Liver (tissue), 9 donors: ENCODE measurements around the gene DIP2C. TPM values are rescaled to one million over a fixed set of nuclear protein-coding genes. Genes with fewer than 3 reads are reported as not detected.

Experiments used
- DNase-seq: peaks from one replicate; pipeline ENCODE4 v3.0.0-alpha.2; 2017; ENCODE audit warnings: low spot score
- H3K27ac ChIP-seq, 2 donors: one replicate each; pipeline ENCODE4 v1.7.0; 2013; ENCODE audit warnings: inconsistent platforms in 2 of 2, low read length in 2 of 2, control low read depth in 1 of 2, low read depth in 1 of 2, mild to moderate bottlenecking in 1 of 2
- H3K27me3 ChIP-seq, 4 donors: one replicate each; pipeline versions ENCODE4 v1.6.1 to v1.7.0; 2013; ENCODE audit warnings: low read length in 3 of 4, inconsistent platforms in 1 of 4, mild to moderate bottlenecking in 1 of 4, moderate library complexity in 1 of 4; ENCODE audit not compliant: control insufficient read depth in 4 of 4, insufficient read depth in 4 of 4
- H3K36me3 ChIP-seq, 4 donors: one replicate each; pipeline versions ENCODE4 v1.6.1 to v1.7.0; 2013; ENCODE audit warnings: low read length in 3 of 4, mild to moderate bottlenecking in 3 of 4, low read depth in 1 of 4, moderate library complexity in 1 of 4; ENCODE audit not compliant: control insufficient read depth in 4 of 4, insufficient read depth in 3 of 4
- H3K4me1 ChIP-seq, 4 donors: one replicate each; pipeline versions ENCODE4 v1.6.1 to v1.7.0; 2013; ENCODE audit warnings: low read length in 3 of 4, mild to moderate bottlenecking in 3 of 4, moderate library complexity in 1 of 4; ENCODE audit not compliant: control insufficient read depth in 4 of 4, insufficient read depth in 4 of 4
- H3K4me3 ChIP-seq, 3 donors: one replicate each; pipeline versions ENCODE4 v1.6.1 to v1.7.0; 2013; ENCODE audit warnings: low read length in 3 of 3, control low read depth in 1 of 3, low read depth in 1 of 3, mild to moderate bottlenecking in 1 of 3
- H3K9ac ChIP-seq, 2 donors: one replicate each; pipeline ENCODE4 v1.7.0; 2013; ENCODE audit warnings: low read length in 2 of 2, mild to moderate bottlenecking in 2 of 2, moderate library complexity in 2 of 2, control low read depth in 1 of 2, low read depth in 1 of 2
- H3K9me3 ChIP-seq, 4 donors: one replicate each; pipeline versions ENCODE4 v1.6.1 to v1.7.0; 2013; ENCODE audit warnings: low read length in 3 of 4; ENCODE audit not compliant: control insufficient read depth in 4 of 4
- EGR1 ChIP-seq, 2 donors: IDR thresholded peaks; 2 replicates each; pipeline ENCODE4 v1.6.1; 2016 to 2018; ENCODE audit warnings: antibody characterized with exemption in 2 of 2, low read depth in 2 of 2
- FOXA1 ChIP-seq: IDR thresholded peaks from 2 replicates; pipeline ENCODE4 v1.6.1; 2016; ENCODE audit warnings: antibody characterized with exemption
- FOXA2 ChIP-seq: IDR thresholded peaks from 2 replicates; pipeline ENCODE4 v1.6.1; 2016; ENCODE audit warnings: antibody characterized with exemption
- GABPA ChIP-seq, 2 donors: IDR thresholded peaks in 1 of 2; conservative IDR thresholded peaks in 1 of 2; 2 replicates each; pipeline ENCODE4 v1.6.1; 2016; ENCODE audit warnings: antibody characterized with exemption in 2 of 2, mild to moderate bottlenecking in 1 of 2, moderate library complexity in 1 of 2
- HNF4A ChIP-seq, 2 donors: conservative IDR thresholded peaks; 2 replicates each; pipeline ENCODE4 v1.6.1; 2016; ENCODE audit warnings: antibody characterized with exemption in 2 of 2, mild to moderate bottlenecking in 2 of 2
- HNF4G ChIP-seq: IDR thresholded peaks from 2 replicates; pipeline ENCODE4 v1.6.1; 2016; ENCODE audit warnings: antibody characterized with exemption
- JUND ChIP-seq, 2 donors: IDR thresholded peaks; 2 replicates each; pipeline ENCODE4 v1.6.1; 2016; ENCODE audit warnings: antibody characterized with exemption in 2 of 2
- NR2F2 ChIP-seq: IDR thresholded peaks from 2 replicates; pipeline ENCODE4 v1.6.1; 2016; ENCODE audit warnings: antibody characterized with exemption
- RAD21 ChIP-seq, 2 donors: IDR thresholded peaks; 2 replicates each; pipeline ENCODE4 v1.6.1; 2016; ENCODE audit warnings: antibody characterized with exemption in 2 of 2, mild to moderate bottlenecking in 2 of 2
- RXRA ChIP-seq, 2 donors: IDR thresholded peaks; 2 replicates each; pipeline ENCODE4 v1.6.1; 2017 to 2018; ENCODE audit warnings: antibody characterized with exemption in 2 of 2, mild to moderate bottlenecking in 1 of 2
- SP1 ChIP-seq: IDR thresholded peaks from 2 replicates; pipeline ENCODE4 v1.6.1; 2018; ENCODE audit warnings: antibody characterized with exemption, mild to moderate bottlenecking
- TAF1 ChIP-seq: conservative IDR thresholded peaks from 2 replicates; pipeline ENCODE4 v1.6.1; 2016; ENCODE audit warnings: antibody characterized with exemption, mild to moderate bottlenecking
- YY1 ChIP-seq: IDR thresholded peaks from 2 replicates; pipeline ENCODE4 v1.6.1; 2016; ENCODE audit warnings: antibody characterized with exemption, mild to moderate bottlenecking
- WGBS: extraction: QIAGEN DNeasy Blood & Tissue Kit; methylation state at CpG from one replicate; pipeline ENCODE4 v1.1.7; 2013; 5-methylcytosine and 5-hydroxymethylcytosine counted together
- polyA plus RNA-seq, 2 donors: library from polyadenylated mRNA; stranded (reverse) in 1 of 2; unstranded in 1 of 2; fragments of 200-250 nt in 1 of 2; fragments of >200 nt in 1 of 2; fragmentation: Nextera tagmentation in 1 of 2; extraction: Ambion mirVana in 1 of 2; gene quantifications; one replicate each; pipeline versions ENCODE4 v1.2.1 to v1.2.3, GENCODE V29; 2013 to 2015
- total RNA-seq, 2 donors: library from RNA; depleted of rRNA; stranded (reverse); fragments of >200 nt; gene quantifications; one replicate each; pipeline ENCODE4 v1.2.3, GENCODE V29; 2014
- TF ChIP-seq, protein P1 (sequence below): IDR thresholded peaks from 2 replicates; pipeline ENCODE4 v1.6.1; 2016; ENCODE audit warnings: antibody characterized with exemption, mild to moderate bottlenecking
- TF ChIP-seq, protein P2 (sequence below): fragments of 150-350 bp; IDR thresholded peaks from 2 replicates; pipeline ENCODE4 v1.5.1; 2017; ENCODE audit warnings: improper control_type of control experiment, low read depth, low read length; ENCODE audit not compliant: missing input control
- TF ChIP-seq, protein P3 (sequence below): IDR thresholded peaks from 2 replicates; pipeline ENCODE4 v1.6.1; 2016; ENCODE audit warnings: antibody characterized with exemption
- TF ChIP-seq, protein P4 (sequence below): IDR thresholded peaks from 2 replicates; pipeline ENCODE4 v1.6.1; 2016; ENCODE audit warnings: antibody characterized with exemption
- TF ChIP-seq, protein P5 (sequence below): IDR thresholded peaks from 2 replicates; pipeline ENCODE4 v1.6.1; 2016; ENCODE audit warnings: antibody characterized with exemption
- donor health status: healthy.
- donor health status: healthy.
- donor health status: healthy.
- donor health status: healthy.
- donor health status: healthy.

DIP2C gene
- total and polyA plus RNA-seq, 4 donors, result 4.2 to 12.2 (median 5.7) TPM

DNA sequence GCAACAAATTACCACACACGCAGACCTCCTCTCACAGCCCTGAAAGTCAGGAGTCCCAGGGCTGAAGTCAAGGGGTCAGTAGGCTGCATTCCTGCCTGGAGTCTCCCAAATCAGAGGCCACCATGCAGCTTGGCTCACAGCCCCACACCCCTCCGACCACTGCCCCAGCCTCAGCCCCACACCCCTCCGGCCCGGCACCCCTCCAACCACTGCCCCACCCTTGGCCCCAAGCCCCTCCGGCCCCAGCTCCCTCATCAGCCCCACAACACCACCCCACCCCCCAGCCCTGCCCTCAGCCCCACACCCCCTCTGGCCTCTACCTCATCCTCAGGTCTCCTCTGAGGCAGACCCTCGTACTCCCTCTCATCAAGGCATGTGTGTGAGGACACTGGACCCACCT is 85.7 kb downstream of the DIP2C start:
- Histone ChIP-seq H3K36me3 (no peaks in the 10 kb centered on the region), H3K4me1 (peaks cover 2 to 17% (median 13%) of the 10 kb centered on the region in 4 donors), H3K9me3 (no peaks in the 10 kb centered on the region), H3K9ac (no peak overlapping the region), H3K27ac (no peak overlapping the region), H3K4me3 (no peak overlapping the region), H3K27me3 (no peaks in the 10 kb centered on the region)
- no peak for DNase-seq
- TF ChIP-seq YY1 (no peak), SP1 (no peak), JUND (IDR thresholded peaks at IDR 0.05) (no peak), NR2F2 (no peak), HNF4A (conservative IDR thresholded peaks at IDR 0.05) (no peak), FOXA2 (no peak), GABPA (IDR thresholded peaks at IDR 0.05 in 1 of 2, conservative IDR thresholded peaks at IDR 0.05 in 1 of 2) (no peak), FOXA1 (no peak), EGR1 (IDR thresholded peaks at IDR 0.05; ENCODE audit: low read depth in 2 of 2) (no peak), RAD21 (IDR thresholded peaks at IDR 0.05) (no peak), TAF1 (no peak), RXRA (IDR thresholded peaks at IDR 0.05) (no peak), HNF4G (no peak)
- TF ChIP-seq, protein P1, sequence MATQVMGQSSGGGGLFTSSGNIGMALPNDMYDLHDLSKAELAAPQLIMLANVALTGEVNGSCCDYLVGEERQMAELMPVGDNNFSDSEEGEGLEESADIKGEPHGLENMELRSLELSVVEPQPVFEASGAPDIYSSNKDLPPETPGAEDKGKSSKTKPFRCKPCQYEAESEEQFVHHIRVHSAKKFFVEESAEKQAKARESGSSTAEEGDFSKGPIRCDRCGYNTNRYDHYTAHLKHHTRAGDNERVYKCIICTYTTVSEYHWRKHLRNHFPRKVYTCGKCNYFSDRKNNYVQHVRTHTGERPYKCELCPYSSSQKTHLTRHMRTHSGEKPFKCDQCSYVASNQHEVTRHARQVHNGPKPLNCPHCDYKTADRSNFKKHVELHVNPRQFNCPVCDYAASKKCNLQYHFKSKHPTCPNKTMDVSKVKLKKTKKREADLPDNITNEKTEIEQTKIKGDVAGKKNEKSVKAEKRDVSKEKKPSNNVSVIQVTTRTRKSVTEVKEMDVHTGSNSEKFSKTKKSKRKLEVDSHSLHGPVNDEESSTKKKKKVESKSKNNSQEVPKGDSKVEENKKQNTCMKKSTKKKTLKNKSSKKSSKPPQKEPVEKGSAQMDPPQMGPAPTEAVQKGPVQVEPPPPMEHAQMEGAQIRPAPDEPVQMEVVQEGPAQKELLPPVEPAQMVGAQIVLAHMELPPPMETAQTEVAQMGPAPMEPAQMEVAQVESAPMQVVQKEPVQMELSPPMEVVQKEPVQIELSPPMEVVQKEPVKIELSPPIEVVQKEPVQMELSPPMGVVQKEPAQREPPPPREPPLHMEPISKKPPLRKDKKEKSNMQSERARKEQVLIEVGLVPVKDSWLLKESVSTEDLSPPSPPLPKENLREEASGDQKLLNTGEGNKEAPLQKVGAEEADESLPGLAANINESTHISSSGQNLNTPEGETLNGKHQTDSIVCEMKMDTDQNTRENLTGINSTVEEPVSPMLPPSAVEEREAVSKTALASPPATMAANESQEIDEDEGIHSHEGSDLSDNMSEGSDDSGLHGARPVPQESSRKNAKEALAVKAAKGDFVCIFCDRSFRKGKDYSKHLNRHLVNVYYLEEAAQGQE, result no peak
- TF ChIP-seq, protein P2, sequence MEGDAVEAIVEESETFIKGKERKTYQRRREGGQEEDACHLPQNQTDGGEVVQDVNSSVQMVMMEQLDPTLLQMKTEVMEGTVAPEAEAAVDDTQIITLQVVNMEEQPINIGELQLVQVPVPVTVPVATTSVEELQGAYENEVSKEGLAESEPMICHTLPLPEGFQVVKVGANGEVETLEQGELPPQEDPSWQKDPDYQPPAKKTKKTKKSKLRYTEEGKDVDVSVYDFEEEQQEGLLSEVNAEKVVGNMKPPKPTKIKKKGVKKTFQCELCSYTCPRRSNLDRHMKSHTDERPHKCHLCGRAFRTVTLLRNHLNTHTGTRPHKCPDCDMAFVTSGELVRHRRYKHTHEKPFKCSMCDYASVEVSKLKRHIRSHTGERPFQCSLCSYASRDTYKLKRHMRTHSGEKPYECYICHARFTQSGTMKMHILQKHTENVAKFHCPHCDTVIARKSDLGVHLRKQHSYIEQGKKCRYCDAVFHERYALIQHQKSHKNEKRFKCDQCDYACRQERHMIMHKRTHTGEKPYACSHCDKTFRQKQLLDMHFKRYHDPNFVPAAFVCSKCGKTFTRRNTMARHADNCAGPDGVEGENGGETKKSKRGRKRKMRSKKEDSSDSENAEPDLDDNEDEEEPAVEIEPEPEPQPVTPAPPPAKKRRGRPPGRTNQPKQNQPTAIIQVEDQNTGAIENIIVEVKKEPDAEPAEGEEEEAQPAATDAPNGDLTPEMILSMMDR, result no peak
- TF ChIP-seq, protein P3, sequence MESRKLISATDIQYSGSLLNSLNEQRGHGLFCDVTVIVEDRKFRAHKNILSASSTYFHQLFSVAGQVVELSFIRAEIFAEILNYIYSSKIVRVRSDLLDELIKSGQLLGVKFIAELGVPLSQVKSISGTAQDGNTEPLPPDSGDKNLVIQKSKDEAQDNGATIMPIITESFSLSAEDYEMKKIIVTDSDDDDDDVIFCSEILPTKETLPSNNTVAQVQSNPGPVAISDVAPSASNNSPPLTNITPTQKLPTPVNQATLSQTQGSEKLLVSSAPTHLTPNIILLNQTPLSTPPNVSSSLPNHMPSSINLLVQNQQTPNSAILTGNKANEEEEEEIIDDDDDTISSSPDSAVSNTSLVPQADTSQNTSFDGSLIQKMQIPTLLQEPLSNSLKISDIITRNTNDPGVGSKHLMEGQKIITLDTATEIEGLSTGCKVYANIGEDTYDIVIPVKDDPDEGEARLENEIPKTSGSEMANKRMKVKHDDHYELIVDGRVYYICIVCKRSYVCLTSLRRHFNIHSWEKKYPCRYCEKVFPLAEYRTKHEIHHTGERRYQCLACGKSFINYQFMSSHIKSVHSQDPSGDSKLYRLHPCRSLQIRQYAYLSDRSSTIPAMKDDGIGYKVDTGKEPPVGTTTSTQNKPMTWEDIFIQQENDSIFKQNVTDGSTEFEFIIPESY, result no peak
- TF ChIP-seq, protein P4, sequence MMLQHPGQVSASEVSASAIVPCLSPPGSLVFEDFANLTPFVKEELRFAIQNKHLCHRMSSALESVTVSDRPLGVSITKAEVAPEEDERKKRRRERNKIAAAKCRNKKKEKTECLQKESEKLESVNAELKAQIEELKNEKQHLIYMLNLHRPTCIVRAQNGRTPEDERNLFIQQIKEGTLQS, result no peak
- TF ChIP-seq, protein P5, sequence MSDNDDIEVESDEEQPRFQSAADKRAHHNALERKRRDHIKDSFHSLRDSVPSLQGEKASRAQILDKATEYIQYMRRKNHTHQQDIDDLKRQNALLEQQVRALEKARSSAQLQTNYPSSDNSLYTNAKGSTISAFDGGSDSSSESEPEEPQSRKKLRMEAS, result no peak
- 86% methylated on average over 6 of the region's 6 CpGs for WGBS
